Transverse colon (tissue), 4 donors: ENCODE results near the gene ZNF606.

ENCODE experiments used
- POLR2A ChIP-seq: fragments of 450-650 bp; IDR thresholded peaks from one replicate; pipeline ENCODE4 v1.6.1; 2016; ENCODE audit warnings: antibody characterized with exemption, mild to moderate bottlenecking, moderate library complexity
- POLR2AphosphoS5 ChIP-seq, 3 donors: sonication (generic); formaldehyde crosslinking; IDR thresholded peaks; one replicate each; pipeline ENCODE4 v1.6.1; 2016; ENCODE audit warnings: antibody characterized with exemption in 3 of 3
- TF ChIP-seq, protein P1 (sequence below), 5 experiments: fragments of 200-600 bp in 3 of 5; fragments of 450-650 bp in 2 of 5; sonication (generic) in 3 of 5; IDR thresholded peaks; 1 replicate in 2 of 5; 2 replicates in 3 of 5; pipeline ENCODE4 v1.5.1; 2016 to 2017; ENCODE audit warnings: antibody characterized with exemption in 5 of 5, inconsistent platforms in 3 of 5, mild to moderate bottlenecking in 2 of 5, moderate library complexity in 1 of 5

- TF ChIP-seq, protein P1, sequence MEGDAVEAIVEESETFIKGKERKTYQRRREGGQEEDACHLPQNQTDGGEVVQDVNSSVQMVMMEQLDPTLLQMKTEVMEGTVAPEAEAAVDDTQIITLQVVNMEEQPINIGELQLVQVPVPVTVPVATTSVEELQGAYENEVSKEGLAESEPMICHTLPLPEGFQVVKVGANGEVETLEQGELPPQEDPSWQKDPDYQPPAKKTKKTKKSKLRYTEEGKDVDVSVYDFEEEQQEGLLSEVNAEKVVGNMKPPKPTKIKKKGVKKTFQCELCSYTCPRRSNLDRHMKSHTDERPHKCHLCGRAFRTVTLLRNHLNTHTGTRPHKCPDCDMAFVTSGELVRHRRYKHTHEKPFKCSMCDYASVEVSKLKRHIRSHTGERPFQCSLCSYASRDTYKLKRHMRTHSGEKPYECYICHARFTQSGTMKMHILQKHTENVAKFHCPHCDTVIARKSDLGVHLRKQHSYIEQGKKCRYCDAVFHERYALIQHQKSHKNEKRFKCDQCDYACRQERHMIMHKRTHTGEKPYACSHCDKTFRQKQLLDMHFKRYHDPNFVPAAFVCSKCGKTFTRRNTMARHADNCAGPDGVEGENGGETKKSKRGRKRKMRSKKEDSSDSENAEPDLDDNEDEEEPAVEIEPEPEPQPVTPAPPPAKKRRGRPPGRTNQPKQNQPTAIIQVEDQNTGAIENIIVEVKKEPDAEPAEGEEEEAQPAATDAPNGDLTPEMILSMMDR (IDR thresholded peaks at IDR 0.05), result no peak
- TF ChIP-seq POLR2AphosphoS5 (IDR thresholded peaks at IDR 0.05), result no peak
- TF ChIP-seq POLR2A, result no peak
Measured at GRCh38 chr19:57961785-57962184, 40.8 kb downstream of the ZNF606 start.
